Urinary bladder (tissue), 2 donors: ENCODE results near the gene DIAPH2. TPM values are rescaled to one million over a fixed set of nuclear protein-coding genes. Genes with fewer than 3 reads are reported as not detected.

Experiments used
- polyA plus RNA-seq: library from polyadenylated mRNA; stranded (reverse); fragments of 200-250 nt; gene quantifications from one replicate; pipeline ENCODE4 v1.2.3, GENCODE V29; 2013
- small RNA-seq: library from RNA; depleted of rRNA; stranded (forward); fragments of <200 nt; gene quantifications from one replicate; pipeline ENCODE3, GENCODE V24; 2014
- total RNA-seq: library from RNA; depleted of rRNA; stranded (reverse); fragments of >200 nt; gene quantifications from one replicate; pipeline ENCODE4 v1.2.3, GENCODE V29; 2014
- donor health status: healthy.

DIAPH2 gene
- total and polyA plus RNA-seq, 2 donors, result 11.8 to 52.2 TPM

Small RNAs within 50 kb of the gene (small RNA-seq; reads per million reads assigned to genes)
- gene RF00017 (not detected), gene RF00019 (not detected), gene RN7SL74P (not detected)

Other genes with a start within 250 kb of the DIAPH2 start
- 4.5 TPM for gene RPA4, start 199.1 kb downstream of the DIAPH2 start, total RNA-seq
- gene RPA4, start 199.1 kb downstream of the DIAPH2 start, polyA plus RNA-seq, result 0.08 TPM